ENCODE results near the gene NSRP1. TPM values are rescaled to one million over a fixed set of nuclear protein-coding genes. Genes with fewer than 3 reads are reported as not detected.

The NSRP1 gene
- total RNA-seq, 1 experiment from 2014 or later: 10.9 TPM

DNA sequence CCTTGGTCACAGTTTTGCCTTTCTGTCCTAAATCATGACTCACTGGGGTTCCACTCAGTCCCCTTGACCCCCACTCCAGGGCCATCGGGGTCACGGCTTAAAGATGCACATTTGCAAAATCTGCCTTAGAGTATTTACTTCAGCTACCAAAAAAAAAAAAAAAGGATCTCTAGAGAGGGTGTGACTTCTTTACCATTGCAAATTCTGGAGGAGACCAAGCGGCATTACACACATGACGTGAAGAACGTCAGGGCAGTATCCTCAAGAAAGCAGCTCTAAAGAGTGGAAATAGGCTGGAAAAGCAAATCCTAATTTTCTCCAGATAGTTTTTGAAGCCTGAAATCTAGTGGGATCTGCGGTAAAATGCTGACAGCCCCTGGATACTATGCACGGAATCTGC lies 93.3 kb downstream of the NSRP1 start:
- H3K27me3 ChIP-seq (replicated peaks): 0 out of 2 replicates have a peak, but pooled peaks cover 3% of the 10 kb centered on the region
- DNase-seq (ENCODE audit: low read depth in 1 of 2, low spot score in 2 of 2): no peak

DNA sequence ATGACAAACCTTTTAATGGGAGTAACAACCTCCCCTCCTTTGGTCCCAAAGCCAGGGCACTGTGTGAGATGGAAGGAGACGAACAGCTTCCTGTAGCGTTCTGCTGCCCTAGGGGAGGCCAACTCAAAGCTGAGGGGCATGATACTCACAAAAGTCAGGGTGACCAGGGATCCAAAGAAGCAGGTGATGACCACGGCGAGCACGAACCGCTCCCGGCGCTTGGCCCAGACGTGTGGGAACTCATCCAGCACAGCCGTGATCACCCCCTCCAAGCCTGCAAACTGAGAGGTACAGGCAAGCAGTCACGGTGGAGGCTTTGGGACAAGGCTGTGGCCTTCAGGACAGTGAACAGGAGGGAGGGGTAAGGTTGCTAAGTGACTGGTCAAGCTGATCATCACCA lies 93.8 kb downstream of the NSRP1 start:
- H3K36me3 ChIP-seq: no peaks in the 10 kb centered on the region
- no peak overlapping the region for H3K4me3 ChIP-seq
- H3K27ac ChIP-seq: no peak overlapping the region
- no peak for DNase-seq (ENCODE audit: low read depth in 1 of 2, low spot score in 2 of 2)
- H3K27me3 ChIP-seq (replicated peaks): no peaks in the 10 kb centered on the region
- no peaks in the 10 kb centered on the region for H3K4me1 ChIP-seq (replicated peaks)
- no peaks in the 10 kb centered on the region for H3K9me3 ChIP-seq (replicated peaks)

More for the DNA sequence above, 93.3 kb downstream of the NSRP1 start:
- Histone ChIP-seq H3K36me3 (no peaks in the 10 kb centered on the region), H3K4me3 (no peak overlapping the region), H3K4me1 (replicated peaks) (no peaks in the 10 kb centered on the region), H3K9me3 (replicated peaks) (no peaks in the 10 kb centered on the region), H3K27ac (no peak overlapping the region)

DNA sequence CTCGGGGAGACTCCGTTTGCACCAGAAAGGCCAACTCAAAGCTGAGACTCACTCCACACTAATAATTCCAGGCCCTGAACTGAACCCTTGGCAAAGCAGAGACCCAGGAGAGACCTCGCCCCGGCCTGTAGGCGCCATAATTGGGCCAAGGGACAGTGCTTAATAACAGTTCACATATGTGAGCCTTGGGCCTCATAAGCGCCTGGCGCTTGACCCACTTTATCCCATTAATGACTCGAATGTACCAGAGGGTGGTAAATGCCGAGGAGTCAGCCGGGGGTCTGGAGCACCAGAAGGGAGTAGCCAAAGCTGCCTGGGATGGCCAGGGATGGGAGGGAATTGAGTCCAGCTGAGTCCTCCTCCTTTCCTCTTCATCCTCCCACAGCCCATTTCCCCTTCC lies 94.3 kb downstream of the NSRP1 start:
- Histone ChIP-seq H3K27ac (no peak overlapping the region), H3K36me3 (no peaks in the 10 kb centered on the region), H3K4me3 (no peak overlapping the region), H3K4me1 (replicated peaks) (no peaks in the 10 kb centered on the region), H3K9me3 (replicated peaks) (no peaks in the 10 kb centered on the region), H3K27me3 (replicated peaks) (no peaks in the 10 kb centered on the region)
- no peak for DNase-seq (ENCODE audit: low read depth in 1 of 2, low spot score in 2 of 2)

DNA sequence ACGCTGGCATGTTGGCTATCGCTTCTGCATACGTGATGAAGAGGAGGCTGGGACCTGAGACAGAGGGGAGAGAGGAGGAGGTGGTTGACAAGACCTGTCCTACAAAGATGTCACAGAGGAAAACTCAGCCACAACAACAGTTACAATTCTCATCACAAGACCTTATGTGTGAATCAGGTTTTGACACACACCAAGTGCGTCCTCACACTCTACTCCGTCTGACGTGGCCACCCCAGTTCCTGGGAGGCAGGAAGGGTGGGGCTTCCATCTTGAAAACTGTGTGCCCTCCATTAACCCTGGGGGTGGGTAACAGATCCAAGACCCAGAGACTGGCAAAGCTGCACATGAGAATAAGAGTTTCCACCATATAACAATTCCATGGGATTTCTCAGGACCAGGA lies 94.8 kb downstream of the NSRP1 start:
- no peak overlapping the region for H3K4me3 ChIP-seq
- DNase-seq (ENCODE audit: low read depth in 1 of 2, low spot score in 2 of 2): no peak
- H3K9me3 ChIP-seq (replicated peaks): no peaks in the 10 kb centered on the region
- no peaks in the 10 kb centered on the region for H3K36me3 ChIP-seq
- no peaks in the 10 kb centered on the region for H3K4me1 ChIP-seq (replicated peaks)
- H3K27me3 ChIP-seq (replicated peaks): no peaks in the 10 kb centered on the region
- no peak overlapping the region for H3K27ac ChIP-seq

DNA sequence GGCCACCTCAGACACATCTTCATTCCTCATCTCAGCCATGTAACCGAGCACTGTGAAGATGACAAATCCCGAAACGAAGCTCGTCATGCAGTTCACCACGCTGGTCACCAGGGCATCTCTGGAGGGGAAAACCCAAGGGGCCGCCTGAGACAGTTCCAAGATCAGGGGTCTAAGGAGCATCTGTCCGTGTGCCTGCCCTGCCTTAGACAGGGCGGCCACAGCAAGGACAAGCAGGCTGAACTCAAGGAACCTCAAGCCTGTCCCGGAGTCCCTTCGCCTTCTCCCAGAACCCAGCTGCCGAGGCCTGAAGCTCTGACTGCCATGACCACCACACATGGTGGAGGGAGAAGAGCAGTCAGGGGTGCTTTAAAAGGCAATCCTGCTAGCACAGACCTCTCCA lies 96.1 kb downstream of the NSRP1 start:
- Histone ChIP-seq H3K27me3 (replicated peaks) (no peaks in the 10 kb centered on the region), H3K4me3 (no peak overlapping the region), H3K27ac (no peak overlapping the region), H3K9me3 (replicated peaks) (no peaks in the 10 kb centered on the region), H3K4me1 (replicated peaks) (no peaks in the 10 kb centered on the region), H3K36me3 (no peaks in the 10 kb centered on the region)
- DNase-seq (ENCODE audit: low read depth in 1 of 2, low spot score in 2 of 2): no peak

DNA sequence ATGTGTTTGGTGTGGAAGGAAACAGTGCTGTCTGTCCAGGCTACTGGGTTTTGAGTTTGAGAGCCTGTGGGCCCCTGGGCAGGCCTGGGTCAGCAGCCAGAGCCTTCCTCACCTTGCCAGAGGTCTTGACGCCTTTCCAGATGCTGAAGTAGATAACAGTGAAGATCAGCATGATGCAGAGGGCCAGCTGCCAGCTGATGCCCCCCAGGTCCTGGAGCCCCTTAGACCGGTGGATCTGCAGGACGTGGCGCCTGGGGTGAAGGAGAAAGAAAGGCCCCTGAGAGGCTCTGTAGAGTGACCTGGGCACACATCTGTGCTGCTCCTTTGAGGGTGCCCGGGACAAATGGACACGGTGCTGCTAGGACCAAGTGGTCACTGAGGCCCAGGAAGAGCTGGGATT lies 100.4 kb downstream of the NSRP1 start:
- no peak for DNase-seq (ENCODE audit: low read depth in 1 of 2, low spot score in 2 of 2)
- Histone ChIP-seq H3K4me1 (replicated peaks) (no peaks in the 10 kb centered on the region), H3K4me3 (no peak overlapping the region), H3K27me3 (replicated peaks) (no peaks in the 10 kb centered on the region), H3K27ac (no peak overlapping the region), H3K9me3 (replicated peaks) (no peaks in the 10 kb centered on the region), H3K36me3 (no peaks in the 10 kb centered on the region)

DNA sequence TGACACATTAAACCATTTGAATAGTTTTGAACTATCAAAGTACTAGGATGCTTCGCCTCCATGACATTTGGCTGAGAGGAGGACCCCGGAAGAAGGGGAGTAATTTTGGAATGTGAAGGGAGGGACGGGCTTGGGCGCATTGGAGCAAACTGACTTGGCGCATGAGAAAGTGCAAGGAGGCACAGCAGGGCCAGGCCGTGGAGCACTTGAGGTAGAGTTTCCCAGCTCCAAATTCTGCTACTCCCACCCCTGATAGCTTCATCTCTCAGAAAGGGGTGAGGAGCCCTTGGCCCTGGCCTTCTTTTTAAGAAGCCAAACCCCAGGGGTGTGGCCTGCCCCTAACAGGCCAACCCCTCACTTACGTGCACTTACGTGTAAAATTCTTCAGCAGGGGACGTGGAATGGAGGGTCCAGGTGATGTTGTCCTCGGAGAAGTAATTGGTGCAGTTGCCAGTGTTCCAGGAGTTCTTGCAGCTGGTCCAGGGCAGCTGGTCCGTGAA lies 101.2 kb downstream of the NSRP1 start:
- DNase-seq (ENCODE audit: low read depth in 1 of 2, low spot score in 2 of 2): no peak
- H3K27ac ChIP-seq: no peak overlapping the region
- H3K4me1 ChIP-seq (replicated peaks): no peaks in the 10 kb centered on the region
- H3K9me3 ChIP-seq (replicated peaks): no peaks in the 10 kb centered on the region
- H3K4me3 ChIP-seq: no peak overlapping the region
- no peaks in the 10 kb centered on the region for H3K36me3 ChIP-seq
- H3K27me3 ChIP-seq (replicated peaks): no peaks in the 10 kb centered on the region

DNA sequence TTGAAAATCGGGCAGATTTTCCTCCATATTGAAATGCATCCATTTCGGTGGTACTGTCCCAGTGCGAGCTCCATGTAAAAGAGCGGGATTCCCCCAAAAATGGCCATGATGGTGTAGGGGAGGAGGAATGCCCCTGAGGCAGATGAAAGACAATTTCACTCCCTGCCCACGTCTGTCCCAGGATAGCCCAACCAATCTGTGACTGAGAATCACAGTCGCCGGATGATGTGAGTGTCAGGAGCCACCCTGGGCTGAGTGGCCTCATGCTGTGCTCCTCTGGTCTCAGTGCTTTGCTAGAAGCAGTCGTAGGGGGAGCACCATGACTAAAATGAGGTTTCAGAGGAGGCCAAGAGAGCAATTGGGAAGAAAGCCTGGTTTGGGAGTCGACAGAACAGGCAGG lies 102.2 kb downstream of the NSRP1 start:
- H3K4me3 ChIP-seq: no peak overlapping the region
- no peak overlapping the region for H3K27ac ChIP-seq
- H3K4me1 ChIP-seq (replicated peaks): no peaks in the 10 kb centered on the region
- no peaks in the 10 kb centered on the region for H3K27me3 ChIP-seq (replicated peaks)
- DNase-seq (ENCODE audit: low read depth in 1 of 2, low spot score in 2 of 2): no peak
- no peaks in the 10 kb centered on the region for H3K36me3 ChIP-seq
- no peaks in the 10 kb centered on the region for H3K9me3 ChIP-seq (replicated peaks)

DNA sequence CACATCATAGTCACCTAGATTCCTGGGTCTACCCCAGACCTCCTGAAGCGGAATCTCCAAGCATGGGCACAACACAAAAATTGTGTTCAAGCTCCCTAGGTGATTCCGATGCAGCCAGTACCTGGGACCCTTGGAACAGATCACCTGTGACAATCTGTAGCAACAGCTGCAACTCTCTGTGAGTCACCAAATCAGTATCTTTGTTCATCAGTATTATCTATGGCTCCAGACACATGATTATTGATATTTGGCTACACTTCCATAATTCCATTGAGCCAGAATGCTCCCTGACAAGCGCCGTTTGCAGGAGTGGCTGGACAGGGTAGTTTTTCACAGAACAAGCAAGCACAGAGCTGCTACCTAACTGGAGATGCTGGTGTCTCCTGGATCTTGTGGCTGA lies 102.7 kb downstream of the NSRP1 start:
- Histone ChIP-seq H3K27me3 (replicated peaks) (no peaks in the 10 kb centered on the region), H3K4me1 (replicated peaks) (no peaks in the 10 kb centered on the region), H3K27ac (no peak overlapping the region), H3K4me3 (no peak overlapping the region), H3K36me3 (no peaks in the 10 kb centered on the region), H3K9me3 (replicated peaks) (no peaks in the 10 kb centered on the region)
- no peak for DNase-seq (ENCODE audit: low read depth in 1 of 2, low spot score in 2 of 2)

DNA sequence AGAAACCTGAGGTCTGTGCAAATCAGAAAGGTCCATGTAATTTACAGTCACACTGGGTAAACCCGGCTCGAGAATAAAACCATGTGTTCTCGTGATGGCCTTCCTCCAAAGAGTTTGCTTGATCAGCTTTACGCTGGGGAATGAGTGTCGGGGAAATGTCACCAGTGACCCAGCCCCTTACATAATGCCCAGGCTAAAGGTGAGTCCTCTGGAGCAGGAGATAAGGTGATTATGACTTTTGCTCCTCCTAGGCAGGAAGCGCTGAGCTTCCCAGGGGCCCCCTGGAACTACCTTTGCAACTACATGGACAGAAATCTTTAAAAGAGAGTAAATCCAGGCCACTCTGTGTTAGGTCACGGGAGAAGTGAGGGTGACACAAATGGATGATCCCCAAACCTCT lies 103.2 kb downstream of the NSRP1 start:
- H3K9me3 ChIP-seq (replicated peaks): no peaks in the 10 kb centered on the region
- H3K27me3 ChIP-seq (replicated peaks): no peaks in the 10 kb centered on the region
- no peak overlapping the region for H3K27ac ChIP-seq
- DNase-seq (ENCODE audit: low read depth in 1 of 2, low spot score in 2 of 2): no peak
- no peaks in the 10 kb centered on the region for H3K36me3 ChIP-seq
- H3K4me1 ChIP-seq (replicated peaks): no peaks in the 10 kb centered on the region
- no peak overlapping the region for H3K4me3 ChIP-seq

DNA sequence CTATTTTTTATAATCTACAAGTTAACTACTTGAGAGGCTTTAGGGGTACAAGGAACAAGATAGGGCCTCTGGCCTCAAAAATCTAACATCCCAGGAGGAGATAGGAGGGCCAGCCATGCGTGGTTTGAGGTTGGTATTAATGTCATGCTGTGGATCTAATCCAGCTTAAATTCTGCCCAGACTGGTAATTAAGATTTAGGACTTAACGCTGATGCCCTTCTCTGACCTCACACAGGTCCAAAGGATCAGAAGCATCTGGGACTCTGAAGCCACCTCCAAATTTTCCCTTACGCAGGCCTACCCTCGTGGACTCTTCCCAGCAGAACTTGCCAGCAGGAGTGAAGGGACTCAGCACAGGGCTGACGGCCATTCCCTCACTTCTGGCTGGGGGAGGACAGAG lies 103.8 kb downstream of the NSRP1 start:
- DNase-seq (ENCODE audit: low read depth in 1 of 2, low spot score in 2 of 2): no peak
- H3K27ac ChIP-seq: no peak overlapping the region
- no peaks in the 10 kb centered on the region for H3K27me3 ChIP-seq (replicated peaks)
- H3K36me3 ChIP-seq: no peaks in the 10 kb centered on the region
- H3K4me1 ChIP-seq (replicated peaks): no peaks in the 10 kb centered on the region
- H3K9me3 ChIP-seq (replicated peaks): no peaks in the 10 kb centered on the region
- no peak overlapping the region for H3K4me3 ChIP-seq

DNA sequence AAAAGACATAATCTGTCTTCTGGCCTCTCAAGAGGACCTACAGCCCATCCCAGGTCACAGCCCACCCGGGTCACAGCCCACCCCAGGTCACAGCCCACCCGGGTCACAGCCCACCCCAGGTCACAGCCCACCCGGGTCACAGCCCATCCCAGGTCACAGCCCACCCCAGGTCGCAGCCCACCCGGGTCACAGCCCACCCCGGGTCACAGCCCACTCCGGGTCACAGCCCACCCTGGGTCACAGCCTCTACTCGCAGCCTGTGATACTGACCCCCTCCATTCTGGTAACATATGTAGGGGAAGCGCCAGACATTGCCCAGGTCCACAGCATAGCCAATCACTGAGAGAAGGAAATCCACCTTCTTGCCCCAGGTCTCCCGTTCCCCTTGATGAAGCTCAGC lies 104.7 kb downstream of the NSRP1 start:
- Histone ChIP-seq H3K9me3 (replicated peaks) (no peaks in the 10 kb centered on the region), H3K36me3 (no peaks in the 10 kb centered on the region), H3K27me3 (replicated peaks) (no peaks in the 10 kb centered on the region), H3K4me3 (no peak overlapping the region), H3K4me1 (replicated peaks) (no peaks in the 10 kb centered on the region), H3K27ac (no peak overlapping the region)
- no peak for DNase-seq (ENCODE audit: low read depth in 1 of 2, low spot score in 2 of 2)

DNA sequence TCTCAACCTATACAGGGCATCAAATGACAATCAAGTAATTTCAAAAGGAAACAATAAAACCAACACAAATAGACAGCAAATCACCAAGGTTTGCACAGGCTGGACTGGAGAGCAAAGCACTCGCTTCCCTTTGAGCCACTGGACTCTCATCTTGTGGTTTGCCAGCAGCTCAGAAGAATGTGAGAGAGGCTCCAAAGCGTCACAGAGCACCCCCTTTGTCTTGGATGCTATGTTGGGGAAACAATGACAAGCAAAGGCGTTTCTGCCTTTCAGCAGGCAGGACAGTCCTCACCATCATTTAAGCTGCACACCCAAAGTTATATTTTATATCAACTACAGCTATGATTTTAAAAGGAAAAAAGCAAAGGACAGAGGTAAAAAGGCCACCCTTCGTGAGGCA lies 105.6 kb downstream of the NSRP1 start:
- Histone ChIP-seq H3K36me3 (no peaks in the 10 kb centered on the region), H3K27ac (no peak overlapping the region), H3K27me3 (replicated peaks) (no peaks in the 10 kb centered on the region), H3K4me1 (replicated peaks) (no peaks in the 10 kb centered on the region), H3K9me3 (replicated peaks) (no peaks in the 10 kb centered on the region), H3K4me3 (no peak overlapping the region)
- no peak for DNase-seq (ENCODE audit: low read depth in 1 of 2, low spot score in 2 of 2)

DNA sequence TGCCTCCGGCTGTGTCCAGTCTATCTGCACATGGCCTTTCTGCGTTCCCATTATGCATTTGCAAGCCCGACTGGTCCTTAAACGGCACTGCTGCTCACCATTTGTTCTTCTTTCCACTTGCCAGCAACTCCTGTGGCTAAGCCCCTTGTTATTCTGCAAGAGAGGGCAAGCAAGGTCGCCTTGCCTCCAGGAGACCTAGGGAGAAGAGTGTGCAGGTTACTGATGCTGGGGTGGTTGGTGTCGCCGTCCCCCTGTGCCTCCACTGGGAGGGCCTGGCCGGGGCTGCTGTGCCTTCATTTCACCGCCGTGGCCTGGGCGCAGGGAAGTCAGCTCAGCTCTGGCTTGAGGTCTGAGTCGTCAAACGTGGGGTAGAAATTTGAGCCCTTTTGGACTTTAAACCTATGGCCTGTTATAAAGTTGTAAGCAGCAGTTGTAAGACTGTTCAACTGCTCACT lies 106.1 kb downstream of the NSRP1 start:
- no peaks in the 10 kb centered on the region for H3K4me1 ChIP-seq (replicated peaks)
- no peaks in the 10 kb centered on the region for H3K9me3 ChIP-seq (replicated peaks)
- no peak for DNase-seq (ENCODE audit: low read depth in 1 of 2, low spot score in 2 of 2)
- no peak overlapping the region for H3K27ac ChIP-seq
- H3K27me3 ChIP-seq (replicated peaks): no peaks in the 10 kb centered on the region
- no peaks in the 10 kb centered on the region for H3K36me3 ChIP-seq
- no peak overlapping the region for H3K4me3 ChIP-seq

DNA sequence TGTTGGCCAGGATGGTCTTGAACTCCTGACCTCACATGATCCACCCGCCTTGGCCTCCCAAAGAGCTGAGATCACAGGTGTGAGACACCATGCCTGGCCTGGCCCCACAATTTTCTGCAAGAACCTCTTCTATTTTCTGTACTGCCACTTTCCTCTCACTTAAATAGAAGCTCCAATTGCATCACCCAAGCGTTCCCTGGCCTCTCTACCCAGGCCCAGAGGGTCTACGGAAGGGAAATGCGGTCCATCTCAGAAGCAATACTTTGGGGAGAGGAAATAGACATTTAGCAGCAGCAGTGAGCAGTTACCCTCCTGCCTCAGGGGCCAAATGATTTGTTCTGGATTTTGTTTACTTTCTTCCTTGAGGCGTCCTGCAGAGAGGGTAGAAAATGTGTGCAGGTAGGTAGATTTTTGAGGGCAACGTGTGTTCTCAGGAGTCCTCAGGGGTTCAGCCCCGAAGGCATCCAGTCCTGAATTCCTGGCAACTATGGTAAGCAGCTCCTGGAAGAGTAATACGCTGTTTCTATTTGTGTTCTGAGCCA lies 107.9 kb downstream of the NSRP1 start:
- Histone ChIP-seq H3K27me3 (replicated peaks) (no peaks in the 10 kb centered on the region), H3K36me3 (no peaks in the 10 kb centered on the region), H3K27ac (no peak overlapping the region), H3K4me3 (no peak overlapping the region), H3K9me3 (replicated peaks) (no peaks in the 10 kb centered on the region), H3K4me1 (replicated peaks) (no peaks in the 10 kb centered on the region)
- DNase-seq (ENCODE audit: low read depth in 1 of 2, low spot score in 2 of 2): no peak
